HCT116 (cell line): Measurements from ENCODE around the gene IL36A. TPM values are rescaled to one million over a fixed set of nuclear protein-coding genes. Genes with fewer than 3 reads are reported as not detected.

Experiments
- ATAC-seq: fragments of 200-7000 bp; cut with Tn5 transposase; 2 replicates; pipeline ENCODE4 v1.9.1; 2020; ENCODE audit warnings: mild to moderate bottlenecking, moderate library complexity
- BruUV-seq: library from RNA; stranded (reverse); fragments of 400-500 nt; replicated peaks from 2 replicates; lab custom pipeline; 2021; lab: Mats Ljungman, UMichigan
- CTCF ChIA-PET: fragments of 300-600 bp; sonication (Branson Sonifier 250); formaldehyde crosslinking; loops from one replicate; lab custom pipeline; 2021; ENCODE audit warnings: antibody characterized with exemption; lab: Charles Lee
- POLR2A ChIA-PET: fragments of 300-600, 350-600 bp; sonication (Branson Sonifier 250); formaldehyde crosslinking; loops from one replicate; lab custom pipeline; 2021; ENCODE audit warnings: antibody characterized with exemption; lab: Charles Lee
- RAD21 ChIA-PET, 2 experiments: fragments of 300-600 bp; sonication (Branson Sonifier 250); formaldehyde crosslinking; loops; one replicate each; lab custom pipeline; 2023; ENCODE audit warnings: low total read pairs in 2 of 2; ENCODE audit not compliant: uncharacterized antibody in 2 of 2, unreplicated experiment in 2 of 2, low non-redundant PET in 1 of 2; lab: Charles Lee
- DNase-seq: peaks from one replicate; pipeline ENCODE4 v3.0.0-alpha.2; 2010; ENCODE audit warnings: low read depth, low spot score
- H2AFZ ChIP-seq: fragments of 200-600 bp; shearing (Covaris generic), sonication (generic); 2 replicates; pipeline ENCODE4 v1.6.1; 2017; ENCODE audit warnings: low read depth, mixed run types, mixed read lengths, antibody characterized with exemption, low read length; ENCODE audit not compliant: poor library complexity, severe bottlenecking
- H3K27ac ChIP-seq: 2 replicates; pipeline ENCODE4 v1.5.1; 2012; ENCODE audit warnings: low read depth, low read length
- H3K27me3 ChIP-seq: fragments of 200-600 bp; sonication (generic); 2 replicates; pipeline ENCODE4 v1.6.1; 2016; ENCODE audit warnings: mixed run types, low read length, mixed read lengths; ENCODE audit not compliant: insufficient read depth
- H3K36me3 ChIP-seq, 2 experiments: fragments of 200-500 bp in 1 of 2; fragments of 200-600 bp in 1 of 2; sonication (Bioruptor generic) in 1 of 2; sonication (generic) in 1 of 2; 2 replicates each; pipeline versions ENCODE4 v1.5.1 to v1.6.1; 2014 to 2016; ENCODE audit warnings: low read length in 2 of 2, inconsistent platforms in 1 of 2, mixed read lengths in 1 of 2, mixed run types in 1 of 2; ENCODE audit not compliant: insufficient read depth in 2 of 2, control insufficient read depth in 1 of 2
- H3K4me1 ChIP-seq, 2 experiments: fragments of 200-600 bp in 1 of 2; sonication (generic) in 1 of 2; 2 replicates each; pipeline versions ENCODE4 v1.5.1 to v1.6.1; 2012 to 2017; ENCODE audit warnings: low read length in 2 of 2, inconsistent platforms in 1 of 2, mild to moderate bottlenecking in 1 of 2, mixed read lengths in 1 of 2, mixed run types in 1 of 2, moderate library complexity in 1 of 2; ENCODE audit not compliant: insufficient read depth in 2 of 2, control insufficient read depth in 1 of 2
- H3K4me2 ChIP-seq: fragments of 200-600 bp; sonication (generic); 2 replicates; pipeline ENCODE4 v1.6.1; 2017; ENCODE audit warnings: mixed run types, low read length, mixed read lengths
- H3K4me3 ChIP-seq, 2 experiments: fragments of 200-600 bp in 1 of 2; sonication (generic) in 1 of 2; replicated peaks in 1 of 2; 2 replicates each; pipeline ENCODE4 v1.5.1; 2011 to 2016; ENCODE audit warnings: low read length in 2 of 2, control low read depth in 1 of 2, low read depth in 1 of 2, mild to moderate bottlenecking in 1 of 2, mixed read lengths in 1 of 2, mixed run types in 1 of 2
- H3K79me2 ChIP-seq: fragments of 200-600 bp; sonication (generic); 2 replicates; pipeline ENCODE4 v1.6.1; 2017; ENCODE audit warnings: mild to moderate bottlenecking, mixed run types, low read length, moderate library complexity, mixed read lengths; ENCODE audit not compliant: insufficient read depth
- H3K9ac ChIP-seq: fragments of 200-600 bp; sonication (generic); 2 replicates; pipeline ENCODE4 v1.6.1; 2016; ENCODE audit warnings: low read length, mixed read lengths
- H3K9me2 ChIP-seq: fragments of 200-600 bp; sonication (generic), shearing (Covaris generic); 2 replicates; pipeline ENCODE4 v1.6.1; 2017; ENCODE audit warnings: mixed run types, mild to moderate bottlenecking, moderate library complexity; ENCODE audit not compliant: insufficient read depth
- H3K9me3 ChIP-seq, 2 experiments: fragments of 200-500 bp in 1 of 2; fragments of 200-600 bp in 1 of 2; sonication (Bioruptor generic) in 1 of 2; sonication (generic) in 1 of 2; 2 replicates each; pipeline ENCODE4 v1.6.1; 2014 to 2017; ENCODE audit warnings: low read length in 2 of 2, mixed read lengths in 2 of 2, inconsistent platforms in 1 of 2, low read depth in 1 of 2, mild to moderate bottlenecking in 1 of 2, mixed run types in 1 of 2, moderate library complexity in 1 of 2; ENCODE audit not compliant: control insufficient read depth in 1 of 2, insufficient read depth in 1 of 2
- H4K20me1 ChIP-seq: fragments of 200-600 bp; sonication (generic), shearing (Covaris generic); 2 replicates; pipeline ENCODE4 v1.6.1; 2017; ENCODE audit warnings: mixed run types, mild to moderate bottlenecking, moderate library complexity; ENCODE audit not compliant: insufficient read depth
- CEBPB ChIP-seq: IDR thresholded peaks from 2 replicates; pipeline ENCODE4 v1.6.1; 2012; ENCODE audit warnings: low read depth
- EGR1 ChIP-seq: IDR thresholded peaks from 2 replicates; pipeline ENCODE4 v1.6.1; 2012; ENCODE audit warnings: low read depth
- ELF1 ChIP-seq: IDR thresholded peaks from 2 replicates; pipeline ENCODE4 v1.6.1; 2012; ENCODE audit warnings: low read depth, borderline replicate concordance
- EZH2 ChIP-seq: fragments of 200-600 bp; sonication (generic); IDR thresholded peaks from 2 replicates; pipeline ENCODE4 v1.6.1; 2017; ENCODE audit warnings: antibody characterized with exemption, mixed run types
- EZH2phosphoT487 ChIP-seq: fragments of 200-600 bp; IDR thresholded peaks from 2 replicates; pipeline ENCODE4 v1.6.1; 2018; ENCODE audit warnings: antibody characterized with exemption, borderline replicate concordance
- JUND ChIP-seq: IDR thresholded peaks from 2 replicates; pipeline ENCODE4 v1.6.1; 2012
- POLR2A ChIP-seq: IDR thresholded peaks from 2 replicates; pipeline ENCODE4 v1.7.0; 2011; ENCODE audit warnings: borderline replicate concordance; ENCODE audit not compliant: insufficient read depth, insufficient read length; ENCODE audit errors: extremely low read depth
- RAD21 ChIP-seq: IDR thresholded peaks from 2 replicates; pipeline ENCODE4 v1.6.1; 2012; ENCODE audit warnings: low read depth, mild to moderate bottlenecking
- SIN3A ChIP-seq: IDR thresholded peaks from 2 replicates; pipeline ENCODE4 v1.6.1; 2012; ENCODE audit warnings: low read depth
- SRF ChIP-seq: IDR thresholded peaks from 2 replicates; pipeline ENCODE4 v1.6.1; 2012; ENCODE audit warnings: low read depth
- ZFX ChIP-seq: fragments of 450-650 bp; IDR thresholded peaks from 2 replicates; pipeline ENCODE4 v1.6.1; 2017
- ZNF274 ChIP-seq: fragments of 200-500 bp; sonication (Bioruptor generic); IDR thresholded peaks from 2 replicates; pipeline ENCODE4 v1.6.1; 2014; ENCODE audit warnings: mild to moderate bottlenecking, low read depth, low read length, inconsistent platforms
- intact Hi-C: fragments of 100-400 bp; cut with micrococcal nuclease; formaldehyde crosslinking; loops from 2 replicates; pipeline ENCODE4 v1.10.0; 2022
- total RNA-seq: library from RNA; stranded (reverse); gene quantifications from one replicate; pipeline ENCODE4 v1.2.1, GENCODE V29; 2021; ENCODE audit not compliant: unreplicated experiment
- TF ChIP-seq, protein P1 (sequence below): IDR thresholded peaks from 2 replicates; pipeline ENCODE4 v1.6.1; 2012; ENCODE audit warnings: low read depth
- TF ChIP-seq, protein P2 (sequence below): IDR thresholded peaks from 2 replicates; pipeline ENCODE4 v1.6.1; 2012
- TF ChIP-seq, protein P3 (sequence below): IDR thresholded peaks from 2 replicates; pipeline ENCODE4 v1.6.1; 2012
- TF ChIP-seq, protein P4 (sequence below), 3 experiments: fragments of 200-600 bp in 1 of 3; sonication (generic) in 1 of 3; IDR thresholded peaks in 2 of 3; conservative IDR thresholded peaks in 1 of 3; 2 replicates each; pipeline ENCODE4 v1.5.1; 2012 to 2017; ENCODE audit warnings: low read depth in 2 of 3, low read length in 2 of 3, antibody characterized with exemption in 1 of 3, borderline replicate concordance in 1 of 3, control low read depth in 1 of 3, mild to moderate bottlenecking in 1 of 3, mixed read lengths in 1 of 3, mixed run types in 1 of 3, moderate library complexity in 1 of 3; ENCODE audit not compliant: insufficient read depth in 1 of 3

IL36A gene
- total RNA-seq, 1 experiment from 2014 or later: not detected

DNA sequence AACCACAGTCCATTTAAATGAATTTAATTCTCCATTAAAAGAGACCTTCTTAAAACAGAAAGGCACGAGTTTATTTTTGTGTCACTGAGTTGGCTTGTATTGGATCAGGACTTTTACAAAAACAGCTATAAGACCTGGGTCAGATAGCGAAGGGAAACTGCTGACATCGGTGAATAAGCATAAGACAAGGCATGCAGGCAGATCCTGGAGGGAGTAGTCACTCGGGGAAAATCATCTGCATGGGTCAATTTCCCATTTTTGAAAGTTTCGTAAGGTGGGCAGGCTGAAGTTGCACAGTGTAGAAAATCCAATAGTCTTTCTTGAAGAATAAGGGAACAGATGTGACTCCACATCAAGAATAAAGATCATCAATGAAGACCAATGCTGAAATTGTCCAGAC, 34.5 kb downstream of the IL36A start:
- ATAC-seq: no peak

More for the DNA sequence above, 34.5 kb downstream of the IL36A start:
- DNase-seq: no peak
- Histone ChIP-seq H3K79me2 (no peaks in the 10 kb centered on the region), H3K4me1 (no peaks in the 10 kb centered on the region), H3K4me3 (no peak overlapping the region), H3K36me3 (no peaks in the 10 kb centered on the region), H3K27me3 (peaks cover 6% of the 10 kb centered on the region; the same call in 1 of the 2 replicates), H3K9me2 (no peaks in the 10 kb centered on the region), H4K20me1 (no peaks in the 10 kb centered on the region), H3K27ac (no peak overlapping the region), H3K9me3 (no peaks in the 10 kb centered on the region), H3K9ac (no peak overlapping the region), H2AFZ (no peak overlapping the region), H3K4me2 (no peak overlapping the region)
- POLR2A ChIA-PET: no interaction called here
- no TSS peak for BruUV-seq
- RAD21 ChIA-PET: no interaction called here
- CTCF ChIA-PET: no interaction called here
- intact Hi-C loops: no loop called here
- no peak for TF ChIP-seq EZH2phosphoT487
- TF ChIP-seq, protein P1, sequence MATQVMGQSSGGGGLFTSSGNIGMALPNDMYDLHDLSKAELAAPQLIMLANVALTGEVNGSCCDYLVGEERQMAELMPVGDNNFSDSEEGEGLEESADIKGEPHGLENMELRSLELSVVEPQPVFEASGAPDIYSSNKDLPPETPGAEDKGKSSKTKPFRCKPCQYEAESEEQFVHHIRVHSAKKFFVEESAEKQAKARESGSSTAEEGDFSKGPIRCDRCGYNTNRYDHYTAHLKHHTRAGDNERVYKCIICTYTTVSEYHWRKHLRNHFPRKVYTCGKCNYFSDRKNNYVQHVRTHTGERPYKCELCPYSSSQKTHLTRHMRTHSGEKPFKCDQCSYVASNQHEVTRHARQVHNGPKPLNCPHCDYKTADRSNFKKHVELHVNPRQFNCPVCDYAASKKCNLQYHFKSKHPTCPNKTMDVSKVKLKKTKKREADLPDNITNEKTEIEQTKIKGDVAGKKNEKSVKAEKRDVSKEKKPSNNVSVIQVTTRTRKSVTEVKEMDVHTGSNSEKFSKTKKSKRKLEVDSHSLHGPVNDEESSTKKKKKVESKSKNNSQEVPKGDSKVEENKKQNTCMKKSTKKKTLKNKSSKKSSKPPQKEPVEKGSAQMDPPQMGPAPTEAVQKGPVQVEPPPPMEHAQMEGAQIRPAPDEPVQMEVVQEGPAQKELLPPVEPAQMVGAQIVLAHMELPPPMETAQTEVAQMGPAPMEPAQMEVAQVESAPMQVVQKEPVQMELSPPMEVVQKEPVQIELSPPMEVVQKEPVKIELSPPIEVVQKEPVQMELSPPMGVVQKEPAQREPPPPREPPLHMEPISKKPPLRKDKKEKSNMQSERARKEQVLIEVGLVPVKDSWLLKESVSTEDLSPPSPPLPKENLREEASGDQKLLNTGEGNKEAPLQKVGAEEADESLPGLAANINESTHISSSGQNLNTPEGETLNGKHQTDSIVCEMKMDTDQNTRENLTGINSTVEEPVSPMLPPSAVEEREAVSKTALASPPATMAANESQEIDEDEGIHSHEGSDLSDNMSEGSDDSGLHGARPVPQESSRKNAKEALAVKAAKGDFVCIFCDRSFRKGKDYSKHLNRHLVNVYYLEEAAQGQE: no peak
- TF ChIP-seq, protein P2, sequence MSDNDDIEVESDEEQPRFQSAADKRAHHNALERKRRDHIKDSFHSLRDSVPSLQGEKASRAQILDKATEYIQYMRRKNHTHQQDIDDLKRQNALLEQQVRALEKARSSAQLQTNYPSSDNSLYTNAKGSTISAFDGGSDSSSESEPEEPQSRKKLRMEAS: no peak
- TF ChIP-seq JUND: no peak
- no peak for TF ChIP-seq ZFX
- no peak for TF ChIP-seq CEBPB
- no peak for TF ChIP-seq ELF1
- TF ChIP-seq EZH2: no peak
- TF ChIP-seq POLR2A: no peak
- TF ChIP-seq SRF: no peak
- TF ChIP-seq, protein P3, sequence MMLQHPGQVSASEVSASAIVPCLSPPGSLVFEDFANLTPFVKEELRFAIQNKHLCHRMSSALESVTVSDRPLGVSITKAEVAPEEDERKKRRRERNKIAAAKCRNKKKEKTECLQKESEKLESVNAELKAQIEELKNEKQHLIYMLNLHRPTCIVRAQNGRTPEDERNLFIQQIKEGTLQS: no peak
- no peak for TF ChIP-seq RAD21
- TF ChIP-seq, protein P4, sequence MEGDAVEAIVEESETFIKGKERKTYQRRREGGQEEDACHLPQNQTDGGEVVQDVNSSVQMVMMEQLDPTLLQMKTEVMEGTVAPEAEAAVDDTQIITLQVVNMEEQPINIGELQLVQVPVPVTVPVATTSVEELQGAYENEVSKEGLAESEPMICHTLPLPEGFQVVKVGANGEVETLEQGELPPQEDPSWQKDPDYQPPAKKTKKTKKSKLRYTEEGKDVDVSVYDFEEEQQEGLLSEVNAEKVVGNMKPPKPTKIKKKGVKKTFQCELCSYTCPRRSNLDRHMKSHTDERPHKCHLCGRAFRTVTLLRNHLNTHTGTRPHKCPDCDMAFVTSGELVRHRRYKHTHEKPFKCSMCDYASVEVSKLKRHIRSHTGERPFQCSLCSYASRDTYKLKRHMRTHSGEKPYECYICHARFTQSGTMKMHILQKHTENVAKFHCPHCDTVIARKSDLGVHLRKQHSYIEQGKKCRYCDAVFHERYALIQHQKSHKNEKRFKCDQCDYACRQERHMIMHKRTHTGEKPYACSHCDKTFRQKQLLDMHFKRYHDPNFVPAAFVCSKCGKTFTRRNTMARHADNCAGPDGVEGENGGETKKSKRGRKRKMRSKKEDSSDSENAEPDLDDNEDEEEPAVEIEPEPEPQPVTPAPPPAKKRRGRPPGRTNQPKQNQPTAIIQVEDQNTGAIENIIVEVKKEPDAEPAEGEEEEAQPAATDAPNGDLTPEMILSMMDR (IDR thresholded peaks at IDR 0.05 in 2 of 3, conservative IDR thresholded peaks at IDR 0.05 in 1 of 3; ENCODE audit: borderline replicate concordance in 1 of 3, insufficient read depth in 1 of 3, low read depth in 2 of 3, low read length in 2 of 3): no peak
- no peak for TF ChIP-seq EGR1
- no peak for TF ChIP-seq SIN3A
- no peak for TF ChIP-seq ZNF274
